T1000 (cell line): ENCODE measurements around the gene THADA.
A peak's percentile ranks its signal among the peaks of the same experiment; 100 is the strongest.
"Not testable (repeated sequence)": the region's sequence is repeated elsewhere in the genome, so short reads cannot be mapped to it uniquely, and the experiment has no call there.

ENCODE experiments used
- DNase-seq: peaks from one replicate; lab custom pipeline; 2025; ENCODE audit warnings: mixed read lengths; lab: John Stamatoyannopoulos, UW

THADA gene

GRCh38 chr2:43539436-43539835, 56.4 kb downstream of the THADA start:
- DNase-seq = no peak

- DNase-seq = no peak
These were observed 57.7 kb downstream of the THADA start for GRCh38 chr2:43538034-43538670.

GRCh38 chr2:43537137-43537536, 58.7 kb downstream of the THADA start:
- DNase-seq = no peak

- DNase-seq = no peak
These were observed 61.3 kb downstream of the THADA start for GRCh38 chr2:43534569-43534968.

- not testable (repeated sequence) for DNase-seq
These were observed 63.3 kb downstream of the THADA start for GRCh38 chr2:43532572-43532971.

GRCh38 chr2:43531251-43531650, 64.6 kb downstream of the THADA start:
- no peak for DNase-seq

- DNase-seq = no peak
These were observed 68.8 kb downstream of the THADA start for GRCh38 chr2:43526994-43527393.

- no peak for DNase-seq
These were observed 70.3 kb downstream of the THADA start for GRCh38 chr2:43525506-43525905.

- no peak for DNase-seq
These were observed 71.5 kb downstream of the THADA start for GRCh38 chr2:43524177-43524965.

GRCh38 chr2:43522177-43522576, 73.7 kb downstream of the THADA start:
- no peak for DNase-seq

- DNase-seq = no peak
These were observed 74.3 kb downstream of the THADA start for GRCh38 chr2:43521568-43521967.

- no peak for DNase-seq
These were observed 74.9 kb downstream of the THADA start for GRCh38 chr2:43520919-43521318.

GRCh38 chr2:43519643-43520221, 76.1 kb downstream of the THADA start:
- peak; percentile 37 for DNase-seq

GRCh38 chr2:43518718-43519117, 77.1 kb downstream of the THADA start:
- no peak for DNase-seq

- DNase-seq = no peak
These were observed 77.7 kb downstream of the THADA start for GRCh38 chr2:43518181-43518580.

- no peak for DNase-seq
These were observed 79.9 kb downstream of the THADA start for GRCh38 chr2:43515807-43516497.

GRCh38 chr2:43515248-43515647, 80.6 kb downstream of the THADA start:
- DNase-seq = no peak

GRCh38 chr2:43513796-43514195, 82.0 kb downstream of the THADA start:
- DNase-seq = no peak

GRCh38 chr2:43513216-43513615, 82.6 kb downstream of the THADA start:
- DNase-seq = no peak

GRCh38 chr2:43511199-43511598, 84.6 kb downstream of the THADA start:
- no peak for DNase-seq

- no peak for DNase-seq
These were observed 86.0 kb downstream of the THADA start for GRCh38 chr2:43509886-43510285.

- DNase-seq = no peak
These were observed 87.6 kb downstream of the THADA start for GRCh38 chr2:43508209-43508608.

- no peak for DNase-seq
These were observed 88.7 kb downstream of the THADA start for GRCh38 chr2:43507137-43507536.
